Esophagus muscularis mucosa (tissue), 4 donors: ENCODE measurements around the gene NTM. TPM values are rescaled to one million over a fixed set of nuclear protein-coding genes. Genes with fewer than 3 reads are reported as not detected.

Experiments used
- DNase-seq: peaks from one replicate; pipeline ENCODE4 v3.0.0-alpha.2; 2017; ENCODE audit errors: extremely low spot score
- H3K27ac ChIP-seq, 4 donors: fragments of 200-600 bp; sonication (generic); replicated peaks in 1 of 4; 1 replicate in 3 of 4; 2 replicates in 1 of 4; pipeline ENCODE4 v1.5.1; 2016 to 2019; ENCODE audit warnings: mild to moderate bottlenecking in 1 of 4
- H3K27me3 ChIP-seq, 4 donors: fragments of 200-600 bp; sonication (generic); one replicate each; pipeline versions ENCODE4 v1.5.1 to v1.6.0; 2016 to 2019
- H3K36me3 ChIP-seq, 4 donors: fragments of 200-600 bp; sonication (generic); one replicate each; pipeline ENCODE4 v1.5.1; 2016 to 2019
- H3K4me1 ChIP-seq, 4 donors: fragments of 200-600 bp; sonication (generic); one replicate each; pipeline ENCODE4 v1.5.1; 2016 to 2019
- H3K4me3 ChIP-seq, 4 donors: fragments of 200-600 bp; sonication (generic); 1 replicate in 2 of 4; 2 replicates in 2 of 4; pipeline ENCODE4 v1.5.1; 2016 to 2019; ENCODE audit warnings: mild to moderate bottlenecking in 4 of 4, moderate library complexity in 1 of 4
- H3K9me3 ChIP-seq, 4 donors: fragments of 200-600 bp; sonication (generic); 1 replicate in 3 of 4; 2 replicates in 1 of 4; pipeline ENCODE4 v1.5.1; 2016 to 2019
- CTCF ChIP-seq, 3 experiments: fragments of 200-600 bp in 2 of 3; fragments of 450-650 bp in 1 of 3; sonication (generic) in 2 of 3; IDR thresholded peaks; one replicate each; pipeline ENCODE4 v1.5.1; 2017 to 2019; ENCODE audit warnings: antibody characterized with exemption in 3 of 3, mild to moderate bottlenecking in 2 of 3, moderate library complexity in 1 of 3
- EP300 ChIP-seq: sonication (generic); formaldehyde crosslinking; IDR thresholded peaks from one replicate; pipeline ENCODE4 v1.6.1; 2017; ENCODE audit warnings: antibody characterized with exemption
- POLR2A ChIP-seq: fragments of 450-650 bp; IDR thresholded peaks from one replicate; pipeline ENCODE4 v1.6.1; 2017; ENCODE audit warnings: antibody characterized with exemption, moderate library complexity, mild to moderate bottlenecking, low read depth
- POLR2AphosphoS5 ChIP-seq, 2 donors: sonication (generic); formaldehyde crosslinking; IDR thresholded peaks; one replicate each; pipeline ENCODE4 v1.6.1; 2017; ENCODE audit warnings: antibody characterized with exemption in 2 of 2
- whole genome bisulfite sequencing: methylation state at CpG from one replicate; pipeline ENCODE4 v1.1.5; 2018; 5-methylcytosine and 5-hydroxymethylcytosine counted together
- intact Hi-C: fragments of 100-400 bp; cut with DNase I; formaldehyde crosslinking; loops from one replicate; pipeline ENCODE4 v1.15.1; 2023
- total RNA-seq, 4 donors: library from RNA; depleted of rRNA; stranded (reverse); fragments of >200 nt; gene quantifications; one replicate each; pipeline versions ENCODE4 v1.1.0 to v1.2.1, GENCODE V29; 2016

Gene NTM
- total RNA-seq, 4 donors from 2014 or later: 5.6 to 25.3 (median 8.3) TPM

DNA sequence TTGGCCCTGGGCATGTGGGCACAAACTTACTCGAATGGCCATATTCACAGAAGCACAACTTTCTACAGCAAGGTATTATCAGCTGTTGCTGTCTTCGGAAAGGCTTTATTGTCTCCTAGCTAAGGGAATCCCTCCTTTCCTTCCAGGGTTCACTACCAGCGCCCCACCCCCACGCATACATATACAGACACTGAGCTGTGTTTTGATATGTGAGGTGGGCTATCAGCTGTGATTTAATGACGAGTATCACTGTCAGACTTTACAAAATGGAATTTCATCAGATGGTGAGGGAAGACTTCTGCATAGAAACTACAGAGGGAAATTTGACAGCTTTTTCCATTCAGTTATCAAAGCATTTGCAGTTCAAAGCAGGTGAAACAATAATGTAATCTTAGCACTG, 730.2 kb downstream of the NTM start:
- H3K4me1 ChIP-seq: peaks cover 0 to 8% (median 2%) of the 10 kb centered on the region in 4 donors
- no peaks in the 10 kb centered on the region for H3K27me3 ChIP-seq
- H3K36me3 ChIP-seq: no peaks in the 10 kb centered on the region
- WGBS: 92% methylated on average over 5 of the region's 5 CpGs
- H3K4me3 ChIP-seq: no peak overlapping the region
- H3K27ac ChIP-seq: no peak overlapping the region
- DNase-seq: no peak
- intact Hi-C loops: no loop called here
- H3K9me3 ChIP-seq: no peaks in the 10 kb centered on the region
- no peak for TF ChIP-seq POLR2A
- no peak for TF ChIP-seq POLR2AphosphoS5 (IDR thresholded peaks at IDR 0.05)
- no peak for TF ChIP-seq CTCF (IDR thresholded peaks at IDR 0.05)
- TF ChIP-seq EP300: no peak

DNA sequence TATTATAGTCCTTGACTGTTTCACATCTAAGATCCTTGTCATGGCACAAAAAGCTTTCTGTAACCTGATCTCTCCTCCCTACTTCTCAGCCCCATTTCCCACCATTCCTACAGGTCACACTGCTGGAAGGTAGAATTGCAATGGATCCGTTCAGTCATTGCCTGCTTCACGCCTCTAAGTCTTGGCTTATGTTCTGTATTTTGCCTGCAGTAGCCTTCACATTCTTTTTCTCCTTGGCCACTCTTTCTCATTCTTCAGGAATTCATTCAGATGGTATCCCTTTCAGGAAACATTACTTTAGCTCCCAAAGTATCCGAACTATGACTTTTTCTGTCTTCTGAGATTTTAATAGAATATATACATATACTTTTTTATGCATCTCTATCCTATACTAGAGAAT, 731.5 kb downstream of the NTM start:
- H3K27ac ChIP-seq: no peak overlapping the region

DNA sequence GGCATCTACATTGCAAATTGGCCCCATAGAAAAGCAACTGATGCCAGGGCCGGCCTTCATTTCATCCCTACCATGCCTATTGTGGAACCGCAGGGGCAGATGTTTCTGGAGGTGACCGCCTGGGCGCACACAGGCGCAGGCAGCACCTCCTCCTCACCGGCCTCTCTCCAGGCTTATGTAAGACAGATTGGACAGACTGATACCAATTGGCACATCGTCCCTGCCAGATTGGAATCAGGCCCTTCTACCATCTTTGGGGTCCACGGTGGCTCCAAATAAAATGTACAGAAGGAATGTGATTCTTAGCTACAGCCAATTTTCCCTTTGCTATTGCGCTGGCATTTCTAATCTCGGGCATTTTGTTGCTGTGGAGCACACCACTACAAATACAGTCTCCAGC, 732.6 kb downstream of the NTM start:
- intact Hi-C loops: no loop called here
- no peaks in the 10 kb centered on the region for H3K9me3 ChIP-seq
- no peak overlapping the region for H3K4me3 ChIP-seq
- H3K4me1 ChIP-seq: peaks cover 0 to 6% (median 2%) of the 10 kb centered on the region in 4 donors
- no peaks in the 10 kb centered on the region for H3K36me3 ChIP-seq
- H3K27me3 ChIP-seq: no peaks in the 10 kb centered on the region
- no peak for TF ChIP-seq POLR2AphosphoS5 (IDR thresholded peaks at IDR 0.05)
- TF ChIP-seq EP300: no peak
- TF ChIP-seq CTCF (IDR thresholded peaks at IDR 0.05): no peak
- no peak for TF ChIP-seq POLR2A
- WGBS: 88% methylated on average over 10 of the region's 10 CpGs
- no peak overlapping the region for H3K27ac ChIP-seq
- DNase-seq: no peak

More for the DNA sequence above, 731.5 kb downstream of the NTM start:
- no peaks in the 10 kb centered on the region for H3K9me3 ChIP-seq
- no peaks in the 10 kb centered on the region for H3K36me3 ChIP-seq
- no peak overlapping the region for H3K4me3 ChIP-seq
- no peak for DNase-seq
- no peaks in the 10 kb centered on the region for H3K27me3 ChIP-seq
- peaks cover 0 to 6% (median 2%) of the 10 kb centered on the region in 4 donors for H3K4me1 ChIP-seq
- intact Hi-C loops: no loop called here
- no peak for TF ChIP-seq EP300
- no peak for TF ChIP-seq POLR2A
- TF ChIP-seq POLR2AphosphoS5 (IDR thresholded peaks at IDR 0.05): no peak
- TF ChIP-seq CTCF (IDR thresholded peaks at IDR 0.05): no peak
- 80% methylated on average over 3 of the region's 3 CpGs for WGBS

GRCh38 chr11:132106096-132106982, 735.9 kb downstream of the NTM start:
- intact Hi-C loops: no loop called here
- WGBS: 59% methylated on average over 13 of the region's 13 CpGs
- Histone ChIP-seq H3K27me3 (no peaks in the 10 kb centered on the region), H3K9me3 (no peaks in the 10 kb centered on the region), H3K27ac (no peak overlapping the region), H3K36me3 (no peaks in the 10 kb centered on the region), H3K4me1 (peaks cover 0 to 6% (median 3%) of the 10 kb centered on the region in 4 donors), H3K4me3 (no peak overlapping the region)
- DNase-seq: no peak
- TF ChIP-seq CTCF (IDR thresholded peaks at IDR 0.05) (no peak), POLR2A (no peak), EP300 (no peak), POLR2AphosphoS5 (IDR thresholded peaks at IDR 0.05) (no peak)
